HEK293 (cell line): ENCODE data around the gene NAIF1.

Source experiments
- CTCF ChIA-PET: fragments of 350-600 bp; formaldehyde crosslinking; extraction: SDS; loops from one replicate; lab custom pipeline; 2021; ENCODE audit warnings: antibody characterized with exemption; lab: Yijun Ruan, JAX
- POLR2A ChIA-PET: fragments of 300-600 bp; formaldehyde crosslinking; extraction: SDS; loops from one replicate; lab custom pipeline; 2020; ENCODE audit warnings: antibody characterized with exemption, inconsistent platforms; lab: Yijun Ruan, JAX
- H3K27ac ChIP-seq: fragments of 200-500 bp; sonication (Bioruptor generic); 2 replicates; pipeline ENCODE4 v1.5.1; 2014; ENCODE audit warnings: low read depth, low read length, control low read depth, inconsistent platforms; ENCODE audit errors: extremely low read depth
- H3K36me3 ChIP-seq, 2 experiments: fragments of 200-500 bp in 1 of 2; sonication (Bioruptor generic) in 1 of 2; 1 replicate in 1 of 2; 2 replicates in 1 of 2; pipeline ENCODE4 v1.5.1; 2014 to 2017; ENCODE audit warnings: inconsistent platforms in 2 of 2, low read length in 2 of 2; ENCODE audit not compliant: control insufficient read depth in 2 of 2, insufficient read depth in 1 of 2
- H3K4me1 ChIP-seq: fragments of 200-500 bp; sonication (Bioruptor generic); 2 replicates; pipeline ENCODE4 v1.5.1; 2014; ENCODE audit warnings: mild to moderate bottlenecking, low read length, inconsistent platforms; ENCODE audit not compliant: control insufficient read depth, insufficient read depth
- H3K4me3 ChIP-seq: 2 replicates; pipeline ENCODE4 v1.5.1; 2011; ENCODE audit warnings: low read depth, mild to moderate bottlenecking, control low read depth, low read length, moderate library complexity
- H3K9me3 ChIP-seq: fragments of 200-500 bp; sonication (Bioruptor generic); 2 replicates; pipeline ENCODE4 v1.5.1; 2014; ENCODE audit warnings: low read depth, low read length, inconsistent platforms; ENCODE audit not compliant: control insufficient read depth, insufficient read depth
- EGR2 ChIP-seq: fragments of 450-650 bp; formaldehyde crosslinking; IDR thresholded peaks from 2 replicates; pipeline ENCODE4 v1.5.1; 2016; ENCODE audit warnings: low read depth, missing biosample characterization, missing genetic modification characterization
- GLIS2 ChIP-seq: fragments of 450-650 bp; formaldehyde crosslinking; IDR thresholded peaks from 2 replicates; pipeline ENCODE4 v1.5.1; 2016; ENCODE audit warnings: missing biosample characterization, missing genetic modification characterization
- HOXD13 ChIP-seq: sonication (generic); formaldehyde crosslinking; IDR thresholded peaks from 2 replicates; pipeline ENCODE4 v1.8.0; 2022; ENCODE audit warnings: missing genetic modification reagents, borderline replicate concordance
- KLF10 ChIP-seq: fragments of 450-650 bp; IDR thresholded peaks from 2 replicates; pipeline ENCODE4 v1.5.1; 2018; ENCODE audit warnings: missing biosample characterization, mild to moderate bottlenecking, missing genetic modification characterization
- KLF17 ChIP-seq: fragments of 450-650 bp; formaldehyde crosslinking; IDR thresholded peaks from 2 replicates; pipeline ENCODE4 v1.5.1; 2016; ENCODE audit warnings: missing biosample characterization, missing genetic modification characterization
- MZF1 ChIP-seq: fragments of 450-650 bp; formaldehyde crosslinking; IDR thresholded peaks from 2 replicates; pipeline ENCODE4 v1.5.1; 2017; ENCODE audit warnings: missing biosample characterization, missing genetic modification characterization, borderline replicate concordance
- OVOL3 ChIP-seq: fragments of 450-650 bp; formaldehyde crosslinking; IDR thresholded peaks from 2 replicates; pipeline ENCODE4 v1.5.1; 2016; ENCODE audit warnings: missing biosample characterization, missing genetic modification characterization
- PRDM4 ChIP-seq: fragments of 450-650 bp; formaldehyde crosslinking; IDR thresholded peaks from 2 replicates; pipeline ENCODE4 v1.5.1; 2017; ENCODE audit warnings: missing biosample characterization, missing genetic modification characterization
- RBAK ChIP-seq: fragments of 450-650 bp; formaldehyde crosslinking; IDR thresholded peaks from 2 replicates; pipeline ENCODE4 v1.5.1; 2016; ENCODE audit warnings: missing biosample characterization, missing genetic modification characterization
- REPIN1 ChIP-seq: fragments of 450-650 bp; formaldehyde crosslinking; IDR thresholded peaks from 2 replicates; pipeline ENCODE4 v1.5.1; 2017; ENCODE audit warnings: missing biosample characterization, missing genetic modification characterization, low read depth
- SALL2 ChIP-seq: fragments of 450-650 bp; formaldehyde crosslinking; IDR thresholded peaks from 2 replicates; pipeline ENCODE4 v1.5.0; 2017; ENCODE audit warnings: missing biosample characterization, mild to moderate bottlenecking, missing genetic modification characterization, borderline replicate concordance
- SP2 ChIP-seq: fragments of 450-650 bp; formaldehyde crosslinking; IDR thresholded peaks from 2 replicates; pipeline ENCODE4 v1.5.1; 2016; ENCODE audit warnings: missing biosample characterization, missing genetic modification characterization
- ZBTB20 ChIP-seq: fragments of 450-650 bp; formaldehyde crosslinking; IDR thresholded peaks from 2 replicates; pipeline ENCODE4 v1.5.1; 2016; ENCODE audit warnings: missing biosample characterization, missing genetic modification characterization
- ZBTB44 ChIP-seq: fragments of 450-650 bp; IDR thresholded peaks from 2 replicates; pipeline ENCODE4 v1.5.1; 2018; ENCODE audit warnings: missing biosample characterization, mild to moderate bottlenecking, missing genetic modification characterization
- ZBTB8A ChIP-seq: fragments of 450-650 bp; formaldehyde crosslinking; IDR thresholded peaks from 2 replicates; pipeline ENCODE4 v1.5.1; 2016; ENCODE audit warnings: missing biosample characterization, missing genetic modification characterization
- ZFP3 ChIP-seq: fragments of 450-650 bp; formaldehyde crosslinking; IDR thresholded peaks from 2 replicates; pipeline ENCODE4 v1.5.1; 2016; ENCODE audit warnings: low read depth, missing biosample characterization, missing genetic modification characterization
- ZNF169 ChIP-seq: fragments of 450-650 bp; formaldehyde crosslinking; IDR thresholded peaks from 2 replicates; pipeline ENCODE4 v1.5.1; 2016; ENCODE audit warnings: missing biosample characterization, missing genetic modification characterization
- ZNF23 ChIP-seq: fragments of 450-650 bp; formaldehyde crosslinking; IDR thresholded peaks from 2 replicates; pipeline ENCODE4 v1.5.1; 2016; ENCODE audit warnings: missing biosample characterization, missing genetic modification characterization, borderline replicate concordance
- ZNF248 ChIP-seq: fragments of 450-650 bp; formaldehyde crosslinking; IDR thresholded peaks from 2 replicates; pipeline ENCODE4 v1.5.1; 2017; ENCODE audit warnings: missing biosample characterization, missing genetic modification characterization
- ZNF311 ChIP-seq: fragments of 450-650 bp; formaldehyde crosslinking; IDR thresholded peaks from 2 replicates; pipeline ENCODE4 v1.5.1; 2017; ENCODE audit warnings: missing biosample characterization, missing genetic modification characterization, borderline replicate concordance
- ZNF629 ChIP-seq: fragments of 450-650 bp; formaldehyde crosslinking; IDR thresholded peaks from 2 replicates; pipeline ENCODE4 v1.5.1; 2017; ENCODE audit warnings: missing biosample characterization, missing genetic modification characterization
- ZNF707 ChIP-seq: fragments of 450-650 bp; formaldehyde crosslinking; IDR thresholded peaks from 2 replicates; pipeline ENCODE4 v1.5.1; 2016; ENCODE audit warnings: missing biosample characterization, missing genetic modification characterization
- ZNF837 ChIP-seq: fragments of 450-650 bp; formaldehyde crosslinking; IDR thresholded peaks from 2 replicates; pipeline ENCODE4 v1.5.1; 2016; ENCODE audit warnings: missing biosample characterization, missing genetic modification characterization

The NAIF1 gene

GRCh38 chr9:128097543-128098296 lies 30.6 kb upstream of the NAIF1 start (continued):
- TF ChIP-seq ZBTB8A (no peak), RBAK (tag by site-specific recombination) (no peak), KLF17 (tag by site-specific recombination) (0 out of 2 replicates have a peak, but pooled peaks have one; percentile 9), ZNF23 (tag by site-specific recombination) (no peak), ZFP3 (tag by site-specific recombination) (no peak), SP2 (tag by site-specific recombination) (no peak), REPIN1 (tag by site-specific recombination) (no peak), EGR2 (peak; percentile 18; the same call in 1 of the 2 replicates), OVOL3 (tag by site-specific recombination) (no peak)

- 0 out of 2 replicates have a peak, but pooled peaks cover 4% of the 10 kb centered on the region for H3K4me1 ChIP-seq
- ChIA-PET POLR2A (interaction anchor here (0.5 to 1.4 kb wide), 3 partner anchors 13 to 25 kb away, joined by 3 to 5 read pairs (median 5); no protein-coding TSS in a partner anchor), CTCF (interaction anchor here (0.6 to 5.0 kb wide), 7 partner anchors 9 to 333 kb away, joined by 3 to 42 read pairs (median 4); no protein-coding TSS in a partner anchor)
- TF ChIP-seq ZBTB44, result no peak
- no peak for TF ChIP-seq ZNF248
- no peak for TF ChIP-seq ZNF837 (tag by site-specific recombination)
- TF ChIP-seq GLIS2 (tag by site-specific recombination), result no peak
- TF ChIP-seq KLF10 (tag by site-specific recombination), result no peak
- TF ChIP-seq ZNF629 (tag by site-specific recombination), result 0 out of 2 replicates have a peak, but pooled peaks have one; percentile 21
- no peak for TF ChIP-seq SALL2 (tag by site-specific recombination)
- no peak for TF ChIP-seq HOXD13 (CRISPR knock-in tag)
- no peak for TF ChIP-seq PRDM4 (tag by site-specific recombination)
- TF ChIP-seq MZF1 (tag by site-specific recombination), result no peak
- no peak for TF ChIP-seq ZNF707
- TF ChIP-seq ZNF311 (tag by site-specific recombination), result no peak
- TF ChIP-seq ZNF169, result no peak
- 0 out of 2 replicates have a peak, but pooled peaks have one; percentile 34 for TF ChIP-seq ZBTB20 (tag by site-specific recombination)
- TF ChIP-seq, all 188 proteins: peak for 2
- no peak overlapping the region for H3K4me3 ChIP-seq
- H3K9me3 ChIP-seq, result no peaks in the 10 kb centered on the region
- H3K27ac ChIP-seq, result no peak overlapping the region
- peaks cover 0 to 13% of the 10 kb centered on the region in 2 experiments; a peak in 1 of 3 replicates for H3K36me3 ChIP-seq
Measured at GRCh38 chr9:128096616-128097536, 29.8 kb upstream of the NAIF1 start.
